Cardiac fibroblast (primary cell): Measurements from ENCODE around the gene ALG14.
"Not testable (repeated sequence)": the region's sequence is repeated elsewhere in the genome, so short reads cannot be mapped to it uniquely, and the experiment has no call there.

Experiments
- DNase-seq, 2 donors: peaks; one replicate each; pipeline versions ENCODE4 v3.0.0 to v3.0.0-alpha.2; 2010; ENCODE audit warnings: low read depth in 2 of 2
- H3K4me3 ChIP-seq, 2 donors: replicated peaks in 1 of 2; 1 replicate in 1 of 2; 2 replicates in 1 of 2; pipeline ENCODE4 v1.5.1; 2011; ENCODE audit warnings: low read depth in 2 of 2, low read length in 2 of 2, mild to moderate bottlenecking in 2 of 2, moderate library complexity in 1 of 2
- CTCF ChIP-seq: IDR thresholded peaks from one replicate; pipeline ENCODE4 v1.5.1; 2011; ENCODE audit warnings: low read depth, mild to moderate bottlenecking, low read length, inconsistent platforms

Gene ALG14

GRCh38 chr1:95058974-95059373, 13.8 kb downstream of the ALG14 start:
- DNase-seq: no peak
- H3K4me3 ChIP-seq: no peak overlapping the region
- TF ChIP-seq CTCF: no peak

- no peak overlapping the region for H3K4me3 ChIP-seq
- DNase-seq: no peak
- no peak for TF ChIP-seq CTCF
These were observed 15.4 kb downstream of the ALG14 start for GRCh38 chr1:95057351-95057750.

- no peak for DNase-seq
- no peak for TF ChIP-seq CTCF
- no peak overlapping the region for H3K4me3 ChIP-seq
These were observed 22.8 kb downstream of the ALG14 start for GRCh38 chr1:95049935-95050334.

GRCh38 chr1:95048317-95048716, 24.4 kb downstream of the ALG14 start:
- DNase-seq: no peak
- H3K4me3 ChIP-seq: no peak overlapping the region
- TF ChIP-seq CTCF: no peak

GRCh38 chr1:95047624-95048023, 25.1 kb downstream of the ALG14 start:
- not testable (repeated sequence) for DNase-seq, H3K4me3 ChIP-seq

- no peak for DNase-seq
- H3K4me3 ChIP-seq: no peak overlapping the region
- no peak for TF ChIP-seq CTCF
These were observed 26.4 kb downstream of the ALG14 start for GRCh38 chr1:95046359-95046758.

GRCh38 chr1:95043141-95043980, 29.4 kb downstream of the ALG14 start:
- no peak overlapping the region for H3K4me3 ChIP-seq
- peak; percentile 91 to 93 for DNase-seq
- TF ChIP-seq CTCF: peak; percentile 98
